Heart left ventricle (tissue), 13 donors: ENCODE results near the gene PIGO.

ENCODE experiments used
- CTCF ChIP-seq, 12 donors: fragments of 200-600 bp; sonication (generic) in 4 of 12; IDR thresholded peaks; one replicate each; pipeline versions ENCODE4 v1.5.0 to v1.8.0; 2018 to 2022; ENCODE audit warnings: antibody characterized with exemption in 12 of 12, mild to moderate bottlenecking in 5 of 12
- POLR2A ChIP-seq, 2 donors: fragments of 450-650 bp; IDR thresholded peaks; one replicate each; pipeline ENCODE4 v1.6.1; 2017; ENCODE audit warnings: antibody characterized with exemption in 2 of 2, mild to moderate bottlenecking in 2 of 2, moderate library complexity in 2 of 2
- donor health status: ischemic (EF 13 %, LVEDD 7.1; RV severe dilation, severe dysfunction).
- donor health status: DM: no; HTN: yes; CAD: no.
- donor health status: DM: no; HTN: no; CAD: no.
- donor health status: ischemic (EF 25% LVEDD 6.9; RV normal size, moderate dysfunction).
- donor health status: ischemic (EF 25% LVEDD 5.7; RV mildly dilated, moderate dysfunction).
- donor health status: ischemic (EF 35%, LVEDD 5.7; RV mildly dilated, moderate dysfunction).
- donor health status: nonischemic (EF 11% LVEDD 7.7; RV severe dilation, severe dysfunction).
- donor health status: DM: yes; HTN: yes; CAD: no.
- donor health status: PGD.
- donor health status: ischemic (EF 29% LVEDD 5.4; RV normal size, mild dysfunction).
- donor health status: nonischemic (EF 23%, LVEDD 6.1; RV moderate dilation, normal function).

DNA sequence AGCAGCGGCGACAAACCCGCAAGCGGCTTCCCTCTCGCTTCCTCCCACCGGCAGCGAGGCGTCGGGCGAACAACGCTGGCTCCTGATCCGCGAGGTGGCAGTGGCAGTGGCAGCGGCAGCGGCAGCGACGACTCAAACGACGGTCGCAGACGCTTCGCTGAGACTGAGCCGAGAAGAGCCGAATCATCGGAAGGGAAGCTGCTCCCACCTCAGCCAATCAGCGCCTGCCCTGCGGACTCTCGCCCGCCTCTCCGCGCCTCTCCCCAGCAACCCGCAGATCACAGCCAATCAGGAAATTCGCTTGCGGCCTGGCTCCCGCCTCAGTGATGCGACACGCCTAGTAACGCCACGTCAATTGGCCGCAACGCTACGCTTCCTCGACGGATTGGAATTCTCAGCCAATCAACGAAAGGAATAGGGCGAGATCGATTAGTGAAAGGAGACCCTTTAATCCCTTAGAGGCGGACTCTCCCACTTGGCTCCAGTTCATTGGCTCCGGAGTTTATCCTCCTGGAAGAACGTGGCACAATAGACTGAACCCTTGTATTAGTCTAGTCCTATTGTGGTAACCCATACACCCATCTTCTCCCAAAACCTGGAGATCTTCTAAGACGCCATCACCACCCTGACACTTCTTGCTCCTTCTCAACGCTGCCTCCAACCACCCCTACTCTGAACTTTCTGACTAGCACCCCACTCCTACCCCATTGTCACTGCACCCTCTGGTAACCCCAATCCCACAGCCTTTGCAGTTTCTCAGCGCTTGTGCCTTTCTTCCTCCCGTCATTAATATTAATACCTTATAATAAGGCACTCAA lies 23.7 kb downstream of the PIGO start, which contains the start of gene VCP:
- TF ChIP-seq POLR2A (IDR thresholded peaks at IDR 0.05) (peak; percentile 94 to 96), CTCF (IDR thresholded peaks at IDR 0.05) (no peak)
